Measurements from ENCODE around the gene TMEM115. TPM values are rescaled to one million over a fixed set of nuclear protein-coding genes. Genes with fewer than 3 reads are reported as not detected.

TMEM115 gene
- total RNA-seq, 1 experiment from 2014 or later, result 38.7 TPM

GRCh38 chr3:50351323-50351697, 8.0 kb downstream of the TMEM115 start:
- DNase-seq, result no peak
- H3K27me3 ChIP-seq (ENCODE audit: control insufficient read depth, insufficient read depth, low read length), result peaks cover 3% of the 10 kb centered on the region; the same call in 1 of the 2 replicates
- H3K4me3 ChIP-seq (ENCODE audit: insufficient read depth, low read depth, low read length), result peak overlapping the region; percentile 92
- peaks cover 18% of the 10 kb centered on the region for H3K36me3 ChIP-seq (replicated peaks; ENCODE audit: control insufficient read depth, insufficient read depth, low read length)

DNA sequence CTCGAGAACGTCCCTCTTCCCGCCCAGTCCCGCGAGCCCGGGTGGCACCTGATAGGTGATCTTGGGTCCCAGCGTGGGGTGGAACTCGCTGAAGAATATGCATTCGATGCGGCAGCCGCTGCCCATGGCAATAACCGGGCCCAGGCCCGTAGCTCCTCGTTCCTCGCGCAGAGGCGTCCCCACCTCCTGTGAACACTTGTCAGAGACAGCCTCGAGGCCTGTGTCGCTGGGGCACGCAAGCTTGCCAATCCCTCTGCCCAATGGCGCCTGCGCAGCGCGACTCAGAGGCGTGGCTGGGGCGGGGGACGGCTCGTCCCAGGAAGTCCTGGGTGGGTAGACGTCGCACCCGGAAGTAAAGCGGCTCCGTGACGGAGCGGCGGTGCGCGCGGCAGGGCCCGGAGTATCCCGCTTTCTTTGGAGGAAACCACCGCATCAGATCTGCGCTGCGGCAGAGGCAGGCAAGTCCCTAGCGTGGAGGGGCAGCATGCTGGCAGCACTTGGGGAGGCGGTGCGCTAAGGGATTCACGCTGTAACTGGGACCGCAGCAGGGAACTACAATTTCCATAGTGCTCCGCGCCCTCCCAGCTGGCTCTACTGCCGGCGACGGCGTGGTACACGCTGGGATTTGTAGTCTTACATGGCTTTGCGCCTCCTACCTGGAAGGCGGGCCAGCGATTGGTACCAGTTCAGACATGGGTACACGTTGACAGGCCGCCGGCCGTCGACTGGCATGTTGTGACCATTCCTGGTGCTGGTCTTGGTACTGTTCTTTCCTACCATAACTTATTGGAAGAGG, 8.6 kb downstream of the TMEM115 start, which contains the start of the genes CYB561D2 and NPRL2:
Gene CYB561D2 (plus strand): TSS at position 336 of the 796 bp plus-strand sequence. CDS start 572 bp downstream, outside the sequence.
Gene NPRL2 (minus strand): TSS at position 249 of the 796 bp plus-strand sequence. CDS start 123 bp downstream, at position 126.
- peak; percentile 98 for DNase-seq
- Histone ChIP-seq H3K27me3 (ENCODE audit: control insufficient read depth, insufficient read depth, low read length) (peaks cover 6% of the 10 kb centered on the region), H3K4me3 (ENCODE audit: insufficient read depth, low read depth, low read length) (peak within 1 kb of the TSS; percentile 92), H3K36me3 (replicated peaks; ENCODE audit: control insufficient read depth, insufficient read depth, low read length) (peaks cover 15% of the 10 kb centered on the region)

GRCh38 chr3:50350213-50350526, 9.2 kb downstream of the TMEM115 start:
- Histone ChIP-seq H3K36me3 (replicated peaks; ENCODE audit: control insufficient read depth, insufficient read depth, low read length) (peaks cover 15% of the 10 kb centered on the region), H3K27me3 (ENCODE audit: control insufficient read depth, insufficient read depth, low read length) (peaks cover 10% of the 10 kb centered on the region), H3K4me3 (ENCODE audit: insufficient read depth, low read depth, low read length) (peak overlapping the region; percentile 92)
- DNase-seq, result no peak

DNA sequence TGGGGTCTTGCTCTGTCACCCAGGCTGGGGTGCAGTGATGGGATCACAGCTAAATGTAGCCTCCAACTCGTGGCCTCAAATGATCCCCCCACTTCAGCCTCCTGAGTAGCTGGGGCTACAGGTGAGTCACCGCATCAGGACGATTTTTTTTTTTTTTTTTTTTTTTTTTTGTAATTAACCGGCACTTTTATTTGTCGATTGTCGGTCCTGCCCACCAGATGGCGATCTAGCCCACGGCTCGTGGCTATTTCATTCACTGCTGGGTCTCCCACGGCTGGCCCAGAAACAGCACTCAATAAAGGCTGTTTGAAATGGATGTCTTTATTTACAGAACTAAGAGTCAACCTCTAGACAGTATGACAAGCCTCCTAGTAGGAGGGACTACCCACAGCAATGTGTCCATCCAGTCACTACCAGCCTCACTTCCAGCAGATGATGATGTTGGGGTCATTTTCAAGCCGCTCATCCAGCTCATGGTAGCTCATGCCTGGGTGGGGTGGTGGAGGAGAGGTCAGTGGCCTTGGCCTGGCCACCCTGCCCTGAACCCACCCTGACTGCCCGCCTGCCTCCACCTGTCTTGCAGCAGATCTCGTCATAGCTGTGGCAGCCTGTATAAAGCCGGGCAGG, 12.0 kb downstream of the TMEM115 start:
- H3K27me3 ChIP-seq (ENCODE audit: control insufficient read depth, insufficient read depth, low read length), result peaks cover 24% of the 10 kb centered on the region
- peak; percentile 88 for DNase-seq
- H3K36me3 ChIP-seq (replicated peaks; ENCODE audit: control insufficient read depth, insufficient read depth, low read length), result peaks cover 8% of the 10 kb centered on the region
- no peak overlapping the region for H3K4me3 ChIP-seq (ENCODE audit: insufficient read depth, low read depth, low read length)

DNA sequence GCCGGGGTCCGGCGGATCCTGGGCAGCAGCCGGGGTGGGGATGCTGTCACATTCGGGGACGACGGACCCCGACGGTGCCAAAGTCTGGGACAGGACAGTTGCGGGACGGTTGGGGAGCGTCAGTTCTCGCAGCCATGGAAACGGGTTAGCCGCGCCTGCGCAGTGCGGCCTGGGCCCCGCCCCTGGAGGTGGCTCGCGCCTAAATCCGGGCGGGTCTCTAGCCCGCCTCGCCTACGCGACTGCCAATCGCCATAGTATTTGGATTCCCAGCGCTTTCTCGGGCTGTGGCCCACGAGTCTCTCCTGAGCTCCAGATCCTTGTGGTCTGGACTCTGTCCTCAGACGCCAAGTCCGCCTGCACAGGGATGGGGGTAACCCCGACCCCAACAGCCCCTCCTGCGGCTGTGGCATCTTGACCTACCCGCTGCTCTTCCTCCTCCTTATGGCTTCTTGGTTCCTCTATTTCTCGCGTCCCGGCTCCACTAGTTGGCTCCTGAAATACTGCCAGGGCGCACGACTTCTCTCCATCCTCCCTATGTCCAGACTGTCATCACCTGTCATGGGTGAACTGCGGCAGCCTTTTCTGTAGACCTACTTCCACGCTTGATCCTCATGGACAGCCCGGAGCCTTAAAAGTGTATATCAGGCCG, 13.6 kb downstream of the TMEM115 start, which contains the start of gene ZMYND10:
Gene ZMYND10 (minus strand): TSS at position 147 of the 649 bp plus-strand sequence. CDS start 153 bp downstream, outside the sequence.
- peak; percentile 100 for DNase-seq
- peaks cover 8% of the 10 kb centered on the region for H3K36me3 ChIP-seq (replicated peaks; ENCODE audit: control insufficient read depth, insufficient read depth, low read length)
- peak within 1 kb of the TSS; percentile 47 for H3K4me3 ChIP-seq (ENCODE audit: insufficient read depth, low read depth, low read length)
- peaks cover 36% of the 10 kb centered on the region for H3K27me3 ChIP-seq (ENCODE audit: control insufficient read depth, insufficient read depth, low read length)

- no peak overlapping the region for H3K4me3 ChIP-seq (ENCODE audit: insufficient read depth, low read depth, low read length)
- peaks cover 43% of the 10 kb centered on the region for H3K27me3 ChIP-seq (ENCODE audit: control insufficient read depth, insufficient read depth, low read length)
- no peak for DNase-seq
- peaks cover 8% of the 10 kb centered on the region for H3K36me3 ChIP-seq (replicated peaks; ENCODE audit: control insufficient read depth, insufficient read depth, low read length)
Measured at GRCh38 chr3:50345008-50345407, 14.3 kb downstream of the TMEM115 start.

DNA sequence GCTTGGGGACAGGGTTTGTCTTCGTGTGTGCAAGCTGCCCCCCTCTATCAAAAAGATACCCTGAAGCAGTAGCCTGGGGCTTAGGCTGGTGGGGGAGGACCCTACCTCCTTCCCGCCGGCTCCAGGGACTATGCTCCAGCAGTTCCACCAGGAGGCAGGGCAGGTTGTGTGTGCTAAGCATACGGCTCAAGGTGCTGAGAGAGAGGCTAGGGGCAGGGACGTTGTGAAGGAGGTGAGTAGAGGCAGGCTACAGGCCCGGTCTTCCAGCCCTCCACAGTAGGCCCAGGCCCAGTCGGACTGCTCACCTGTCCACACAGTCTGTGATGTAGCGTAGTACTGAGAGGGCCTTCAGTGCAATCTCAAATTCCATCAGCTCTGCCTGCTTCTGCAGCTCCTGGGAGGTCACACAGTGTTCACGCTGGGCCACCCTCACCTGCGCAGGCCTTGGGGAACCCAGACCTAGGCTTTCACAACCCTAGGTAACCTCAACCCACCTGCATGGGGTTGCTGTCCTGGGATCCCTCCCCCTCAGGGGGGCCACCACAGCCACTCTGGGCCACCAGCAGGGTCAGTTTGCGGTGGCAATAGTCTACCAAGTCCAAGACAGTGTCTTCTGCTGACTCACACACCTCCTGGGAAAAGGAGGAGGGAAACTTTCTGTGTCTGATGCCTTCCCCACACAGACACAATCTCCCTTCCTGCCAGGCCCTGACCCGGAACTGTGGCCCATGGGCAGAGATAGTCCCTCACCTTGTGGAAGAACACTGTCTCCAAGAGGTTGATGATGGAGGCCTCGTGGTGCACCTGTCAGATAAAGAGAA, 16.3 kb downstream of the TMEM115 start:
- Histone ChIP-seq H3K4me3 (ENCODE audit: insufficient read depth, low read depth, low read length) (no peak overlapping the region), H3K27me3 (ENCODE audit: control insufficient read depth, insufficient read depth, low read length) (peaks cover 53% of the 10 kb centered on the region)
- DNase-seq, result peak; percentile 83

GRCh38 chr3:50341996-50342650, 17.2 kb downstream of the TMEM115 start:
- no peaks in the 10 kb centered on the region for H3K36me3 ChIP-seq (replicated peaks; ENCODE audit: control insufficient read depth, insufficient read depth, low read length)
- no peak overlapping the region for H3K4me3 ChIP-seq (ENCODE audit: insufficient read depth, low read depth, low read length)
- no peak for DNase-seq
- H3K27me3 ChIP-seq (ENCODE audit: control insufficient read depth, insufficient read depth, low read length), result peaks cover 53% of the 10 kb centered on the region

More for the DNA sequence above, 16.3 kb downstream of the TMEM115 start:
- H3K36me3 ChIP-seq (replicated peaks; ENCODE audit: control insufficient read depth, insufficient read depth, low read length), result peaks cover 3% of the 10 kb centered on the region; the same call in 1 of the 2 replicates

DNA sequence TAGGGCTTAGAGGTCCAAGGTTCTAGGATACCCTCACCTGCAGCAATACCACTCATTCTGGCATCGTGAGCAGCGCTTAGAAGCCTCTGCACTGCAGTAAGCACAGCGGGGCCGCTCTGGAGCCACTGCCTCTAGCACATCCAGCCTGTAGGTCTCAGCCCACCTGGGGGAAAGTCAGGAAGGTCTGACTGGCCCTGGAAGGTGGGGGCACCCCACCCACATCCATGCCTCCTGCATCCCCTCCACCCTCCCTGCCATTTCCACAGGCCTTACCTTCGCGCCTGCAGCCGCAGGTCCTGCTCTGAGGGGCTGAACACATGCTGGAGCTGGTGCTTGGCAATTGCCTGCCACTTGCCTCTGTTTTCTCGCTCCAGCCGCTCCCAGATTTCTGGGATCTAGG, 17.8 kb downstream of the TMEM115 start:
- DNase-seq, result peak; percentile 56
- Histone ChIP-seq H3K4me3 (ENCODE audit: insufficient read depth, low read depth, low read length) (no peak overlapping the region), H3K27me3 (ENCODE audit: control insufficient read depth, insufficient read depth, low read length) (peaks cover 53% of the 10 kb centered on the region), H3K36me3 (replicated peaks; ENCODE audit: control insufficient read depth, insufficient read depth, low read length) (no peaks in the 10 kb centered on the region)

GRCh38 chr3:50340448-50341329, 18.6 kb downstream of the TMEM115 start, which contains the start of gene RASSF1:
Gene RASSF1 (minus strand): TSS chr3:50340836. CDS start chr3:50340805, 31 bp downstream.
- peak within 1 kb of the TSS; percentile 58 for H3K4me3 ChIP-seq (ENCODE audit: insufficient read depth, low read depth, low read length)
- H3K27me3 ChIP-seq (ENCODE audit: control insufficient read depth, insufficient read depth, low read length), result peaks cover 47% of the 10 kb centered on the region
- peak; percentile 91 for DNase-seq
- no peaks in the 10 kb centered on the region for H3K36me3 ChIP-seq (replicated peaks; ENCODE audit: control insufficient read depth, insufficient read depth, low read length)

- no peak for DNase-seq
- H3K4me3 ChIP-seq (ENCODE audit: insufficient read depth, low read depth, low read length), result peak overlapping the region; percentile 58
- peaks cover 43% of the 10 kb centered on the region for H3K27me3 ChIP-seq (ENCODE audit: control insufficient read depth, insufficient read depth, low read length)
- no peaks in the 10 kb centered on the region for H3K36me3 ChIP-seq (replicated peaks; ENCODE audit: control insufficient read depth, insufficient read depth, low read length)
Measured at GRCh38 chr3:50340147-50340447, 19.2 kb downstream of the TMEM115 start.

- DNase-seq, result no peak
- no peak overlapping the region for H3K4me3 ChIP-seq (ENCODE audit: insufficient read depth, low read depth, low read length)
- no peaks in the 10 kb centered on the region; the same call in 1 of the 2 replicates for H3K36me3 ChIP-seq (replicated peaks; ENCODE audit: control insufficient read depth, insufficient read depth, low read length)
- H3K27me3 ChIP-seq (ENCODE audit: control insufficient read depth, insufficient read depth, low read length), result peaks cover 39% of the 10 kb centered on the region
Measured at GRCh38 chr3:50339485-50340146, 19.7 kb downstream of the TMEM115 start.
